ENCODE results near the gene THOC7.

Gene THOC7

DNA sequence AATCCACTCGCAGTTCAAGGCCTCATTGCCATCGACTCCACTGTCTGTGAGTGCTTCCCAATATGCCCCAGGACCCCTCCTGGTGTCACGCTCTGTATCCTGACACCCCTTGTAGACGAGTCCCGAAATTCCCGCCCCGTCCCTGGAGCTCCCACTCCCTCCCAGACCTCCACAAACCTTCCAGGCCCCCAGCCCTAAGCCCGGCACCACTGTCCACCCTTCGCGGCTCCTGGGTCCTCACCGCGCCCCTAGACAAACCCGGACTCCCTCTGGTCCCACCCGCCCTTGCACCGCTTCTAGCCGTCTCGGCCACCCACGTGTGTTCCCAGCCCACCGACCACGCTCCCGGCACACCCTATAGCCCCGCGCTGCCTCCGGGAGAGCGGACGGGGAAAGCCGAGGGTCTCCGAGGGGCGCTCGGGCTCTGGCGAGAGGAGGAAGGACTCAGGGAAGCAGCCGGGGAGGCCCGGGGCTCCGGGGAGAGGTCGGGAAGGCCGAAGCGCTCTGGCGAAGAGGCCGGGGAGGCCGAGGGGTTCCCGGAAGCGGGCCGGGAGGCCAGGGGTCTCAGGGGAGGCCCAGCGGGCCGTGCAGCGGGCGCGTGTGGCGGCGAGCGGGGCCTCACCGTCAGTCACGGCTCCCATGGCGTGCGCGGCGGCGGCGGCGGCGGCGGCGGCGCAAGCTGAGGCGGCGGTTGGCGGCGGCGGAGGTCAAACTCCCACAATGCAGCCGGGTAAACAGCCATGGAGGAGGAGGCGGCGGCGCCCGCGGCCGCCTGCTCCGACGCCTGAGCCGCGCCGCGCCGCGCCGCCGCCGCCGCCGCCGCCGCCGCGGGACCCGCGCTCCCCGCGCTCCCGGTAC, at the start of gene THOC7, which contains the start of gene ATXN7:
Gene THOC7 (minus strand): TSS at position 656 of the 858 bp plus-strand sequence. CDS start 15 bp downstream, at position 641.
Gene ATXN7 (plus strand): TSS at position 718 of the 858 bp plus-strand sequence. CDS start 48,732 bp downstream, outside the sequence.
- DNase-seq (ENCODE audit: low spot score), result peak; percentile 77

GRCh38 chr3:63912768-63913588, 49.4 kb upstream of the THOC7 start:
- peak; percentile 49 for DNase-seq (ENCODE audit: low spot score)

GRCh38 chr3:63911873-63912767, 48.5 kb upstream of the THOC7 start, which contains the start of gene SCAANT1:
Gene SCAANT1, minus strand, starts transcription at chr3:63912383.
- peak; percentile 81 for DNase-seq (ENCODE audit: low spot score)

DNA sequence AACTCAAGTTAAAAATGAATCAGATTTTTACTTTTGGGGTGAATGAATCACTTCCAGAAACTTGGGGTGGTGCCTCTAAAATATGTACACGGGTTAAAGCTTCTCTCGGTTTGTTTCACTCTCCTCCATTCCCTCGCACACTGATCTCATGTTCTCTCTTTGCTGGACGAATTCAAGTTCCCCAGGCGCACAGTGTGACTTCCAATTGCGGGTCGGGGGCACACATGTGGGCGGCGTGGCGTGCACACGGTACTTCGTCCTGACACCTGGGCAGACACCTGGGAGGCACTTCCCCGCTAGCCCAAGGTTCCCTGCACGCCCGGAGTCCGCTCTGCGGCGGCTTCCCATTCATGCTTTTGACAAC, 47.9 kb upstream of the THOC7 start:
- DNase-seq (ENCODE audit: low spot score), result no peak

DNA sequence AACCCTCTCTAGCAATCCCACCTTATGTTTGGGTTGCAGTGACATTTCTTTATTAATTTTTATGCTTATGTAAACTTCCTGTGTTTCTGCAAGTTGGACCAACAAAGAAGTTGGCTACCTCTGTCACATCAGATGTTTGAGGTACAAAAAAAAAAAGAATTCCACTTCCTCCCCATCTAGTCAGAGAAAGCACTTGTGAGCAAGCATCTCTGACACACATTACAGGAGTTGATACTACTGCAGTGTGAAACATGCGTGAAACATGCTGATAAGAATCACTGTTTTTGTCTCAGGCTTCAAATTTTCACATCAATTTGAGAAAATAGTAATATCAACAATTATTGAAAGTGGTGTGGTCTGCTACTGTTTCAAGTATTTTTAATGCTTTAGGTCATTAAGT, 47.3 kb upstream of the THOC7 start:
- DNase-seq (ENCODE audit: low spot score), result no peak

DNA sequence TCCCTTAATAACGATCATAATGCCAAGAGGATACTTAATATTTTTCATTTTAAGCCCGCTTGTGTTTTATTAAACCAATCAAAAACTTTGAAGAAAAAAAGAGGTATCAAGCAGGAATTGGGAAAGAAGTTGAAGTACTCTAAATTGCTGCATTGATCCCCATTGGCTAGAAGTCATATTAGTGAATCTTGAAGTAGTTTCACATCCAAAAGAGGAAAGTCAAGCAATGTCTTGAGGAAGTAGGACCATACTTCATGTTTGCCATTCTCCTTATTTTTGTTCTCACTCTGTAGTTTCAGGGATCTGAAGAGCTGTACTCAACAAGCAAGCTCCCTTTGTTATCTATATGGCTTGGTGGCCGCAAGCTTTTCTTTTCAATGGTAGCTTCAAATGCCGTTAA, 46.4 kb upstream of the THOC7 start:
- no peak for DNase-seq (ENCODE audit: low spot score)

DNA sequence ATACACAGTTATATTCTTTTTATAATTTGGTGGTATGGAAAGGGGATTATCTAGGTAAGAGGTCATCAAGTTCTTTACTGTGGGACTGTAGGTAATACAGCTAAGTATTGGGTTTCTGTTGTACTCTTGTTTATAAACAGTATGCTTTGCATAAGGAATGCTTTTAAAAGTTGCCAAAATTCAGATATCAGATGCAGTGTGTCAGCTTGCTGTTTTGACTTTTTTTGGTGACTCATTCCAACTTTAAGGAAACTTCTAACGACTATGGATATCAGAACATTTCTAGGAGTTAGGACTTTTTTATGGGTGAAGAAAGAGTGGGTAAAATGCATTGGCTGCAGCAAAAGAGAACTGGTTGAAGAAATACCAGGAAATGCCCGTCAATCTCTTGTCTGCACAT, 45.8 kb upstream of the THOC7 start:
- no peak for DNase-seq (ENCODE audit: low spot score)

DNA sequence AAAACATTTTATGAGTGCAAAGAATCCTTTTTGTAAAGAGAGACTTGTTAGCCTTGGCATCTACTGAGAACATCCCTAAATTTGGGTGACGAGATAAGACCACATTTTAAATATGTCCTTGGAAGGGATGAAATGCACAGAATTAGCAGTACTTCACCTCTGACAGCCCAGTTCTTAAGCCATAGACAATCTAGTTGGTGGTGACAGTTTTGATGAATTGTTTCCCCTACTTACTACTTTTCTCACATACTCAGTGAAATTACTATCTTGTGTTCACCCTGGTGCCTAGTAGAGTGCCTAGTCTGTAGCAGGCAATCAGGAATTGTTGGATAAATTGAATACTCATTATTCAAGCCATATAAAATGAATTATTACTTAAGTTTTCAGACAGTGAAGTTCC, 45.2 kb upstream of the THOC7 start:
- no peak for DNase-seq (ENCODE audit: low spot score)

GRCh38 chr3:63908081-63908736, 44.6 kb upstream of the THOC7 start:
- DNase-seq (ENCODE audit: low spot score), result no peak

GRCh38 chr3:63905731-63906620, 42.4 kb upstream of the THOC7 start:
- no peak for DNase-seq (ENCODE audit: low spot score)

DNA sequence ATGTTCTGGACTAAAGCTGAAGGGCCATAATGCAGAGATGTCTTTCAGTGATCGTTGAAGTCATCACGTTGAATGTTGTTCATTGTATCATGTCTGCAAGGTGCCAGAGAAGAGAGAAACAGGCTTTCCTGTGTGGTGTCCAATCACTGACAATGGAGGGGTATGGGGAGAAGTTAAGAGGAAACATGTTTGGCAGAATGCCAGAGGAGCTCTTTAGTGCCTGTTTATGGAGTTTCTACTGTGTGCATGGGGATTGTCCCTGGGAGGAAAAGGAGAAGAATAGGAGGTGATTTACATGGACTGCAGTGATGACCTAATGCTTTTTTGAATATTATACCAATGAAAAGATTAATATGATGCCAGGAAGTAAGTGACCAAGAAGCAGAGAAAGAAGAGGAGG, 36.9 kb upstream of the THOC7 start:
- DNase-seq (ENCODE audit: low spot score), result no peak

DNA sequence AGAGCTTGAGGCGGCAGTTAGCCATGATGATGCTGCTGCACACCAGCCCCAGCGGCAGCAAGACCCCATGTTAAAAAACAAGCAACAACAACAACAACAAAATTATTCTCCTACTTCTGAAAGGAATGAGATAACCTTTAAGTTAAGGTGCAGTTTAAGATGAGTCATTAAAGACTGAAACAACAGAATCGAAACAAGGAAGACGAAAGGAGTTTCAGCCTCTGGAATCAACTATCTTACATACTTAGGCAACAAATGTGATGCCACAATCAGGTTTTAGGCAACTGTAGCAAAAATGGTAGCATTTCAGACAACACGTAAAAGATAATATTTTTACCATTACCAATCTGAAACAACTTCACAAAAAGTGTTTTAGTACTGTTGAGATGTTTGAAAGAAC, 36.4 kb upstream of the THOC7 start:
- DNase-seq (ENCODE audit: low spot score), result no peak

- no peak for DNase-seq (ENCODE audit: low spot score)
Measured at GRCh38 chr3:63896332-63897030, 32.9 kb upstream of the THOC7 start.

DNA sequence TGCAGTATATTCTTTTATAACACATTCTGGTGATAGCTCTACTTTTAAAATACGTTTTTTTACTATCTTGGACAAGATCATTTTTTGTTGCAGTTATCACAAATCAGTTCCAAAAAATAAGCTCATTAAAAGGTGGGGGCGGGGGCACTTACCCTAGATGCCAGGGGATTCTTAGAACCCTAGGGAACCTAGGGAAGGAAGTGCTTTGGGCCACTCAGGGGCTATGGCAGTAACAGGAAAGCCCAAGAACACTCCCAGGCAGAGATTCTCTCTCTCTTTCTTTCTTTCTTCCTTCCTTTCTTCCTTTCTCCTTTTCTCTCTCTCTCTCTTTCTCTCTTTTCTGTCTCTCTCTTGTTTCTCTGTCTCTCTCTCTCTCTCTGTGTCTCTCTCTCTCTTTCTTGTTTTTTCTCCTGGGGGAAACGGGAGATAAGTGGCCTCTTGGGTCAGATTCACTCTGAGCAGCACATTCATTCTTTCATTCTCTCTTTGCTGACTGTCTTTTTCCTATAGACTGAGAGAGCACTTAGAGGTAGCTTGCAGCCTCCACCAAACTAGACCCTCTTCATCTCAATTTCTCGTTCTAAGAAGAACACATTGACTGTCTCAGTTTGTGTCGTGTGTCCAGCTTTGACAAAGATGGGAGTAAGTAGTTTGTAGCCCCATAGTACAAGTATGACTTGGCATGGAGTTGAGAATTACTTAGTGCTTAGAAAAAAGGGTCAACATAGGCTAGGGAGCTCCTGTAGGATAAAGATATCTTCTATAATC, 32.0 kb upstream of the THOC7 start:
- DNase-seq (ENCODE audit: low spot score), result no peak

DNA sequence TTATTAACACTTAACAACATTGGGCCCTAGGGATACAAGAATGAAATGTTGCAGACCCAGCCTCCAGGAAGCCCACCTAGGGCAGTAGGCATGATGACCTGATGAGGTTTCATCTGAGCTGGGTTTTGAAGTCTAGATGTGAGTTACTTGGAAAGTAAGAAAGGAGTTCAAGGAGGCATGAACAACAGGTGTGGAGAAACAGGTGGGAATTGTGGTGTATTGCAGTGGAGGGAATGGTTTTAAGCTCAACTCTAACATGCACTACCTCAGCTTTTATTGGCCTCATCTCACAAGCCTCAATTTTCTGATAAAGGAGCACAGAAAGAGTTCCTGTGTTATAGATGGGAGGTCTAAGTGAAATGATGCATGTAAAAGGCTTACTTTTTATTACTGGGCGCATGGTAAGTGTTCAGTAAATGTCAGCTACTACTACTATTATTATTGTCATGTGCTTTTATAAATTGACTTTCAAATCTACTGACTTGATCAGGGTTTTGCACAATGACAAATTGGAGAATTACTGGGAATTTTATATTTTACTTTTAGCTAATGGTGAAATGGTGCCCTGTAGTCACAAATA, 29.3 kb upstream of the THOC7 start:
- DNase-seq (ENCODE audit: low spot score), result no peak

DNA sequence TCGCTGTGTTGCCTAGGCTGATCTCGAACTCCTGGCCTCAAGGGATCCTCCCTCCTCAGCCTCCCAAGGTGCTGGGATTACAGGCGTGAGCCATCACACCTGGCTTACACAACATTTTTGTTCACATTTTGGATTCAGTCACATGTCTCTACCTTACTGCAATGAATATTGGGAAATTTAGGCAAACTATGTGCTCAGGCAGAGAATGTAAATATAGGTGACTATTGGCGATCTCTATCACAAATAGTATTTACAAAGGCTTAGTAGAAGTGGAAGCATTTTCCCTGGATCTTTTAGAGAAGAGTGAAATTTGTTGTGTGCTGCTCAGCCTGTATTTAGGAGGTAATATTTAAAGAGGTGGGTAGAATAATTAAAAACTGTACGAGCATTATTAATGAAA, 27.9 kb upstream of the THOC7 start:
- no peak for DNase-seq (ENCODE audit: low spot score)

- no peak for DNase-seq (ENCODE audit: low spot score)
Measured at GRCh38 chr3:63886858-63887257, 23.3 kb upstream of the THOC7 start.

DNA sequence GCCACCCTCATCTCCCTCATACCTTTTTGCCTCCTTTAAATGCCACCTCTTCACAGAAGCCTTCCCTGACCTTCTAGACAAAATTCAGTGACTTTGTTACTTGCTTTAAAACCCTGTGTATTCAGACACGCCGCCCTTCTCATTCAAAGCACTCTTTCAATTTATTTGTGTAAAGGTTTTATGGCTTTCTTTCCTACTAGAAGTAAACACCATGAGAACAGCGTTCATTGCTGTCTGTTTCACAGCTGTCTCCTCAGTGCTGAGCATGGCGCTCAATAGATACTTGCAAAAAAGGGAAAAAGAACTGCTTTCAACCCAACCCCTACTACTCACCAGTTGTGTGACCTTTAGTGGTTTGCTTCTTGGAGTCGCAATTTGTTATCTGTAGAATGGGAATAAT, 17.0 kb upstream of the THOC7 start:
- DNase-seq (ENCODE audit: low spot score), result no peak
